Memory B cell (primary cell): ENCODE measurements around the gene ARRDC1.
"Not testable (repeated sequence)": the region's sequence is repeated elsewhere in the genome, so short reads cannot be mapped to it uniquely, and the experiment has no call there.

ENCODE experiments used
- ATAC-seq: fragments of 150-1000 bp; cut with Tn5 transposase; 2 replicates; pipeline ENCODE4 v1.10.0; 2021; ENCODE audit warnings: low read depth, mild to moderate bottlenecking, moderate library complexity
- DNase-seq, 2 donors: peaks; one replicate each; pipeline ENCODE4 v3.0.0; 2022; ENCODE audit warnings: low spot score in 2 of 2
- H3K27ac Mint-ChIP-seq: one replicate; pipeline ENCODE4 v1.8.0; 2022; ENCODE audit warnings: mild to moderate bottlenecking, moderate library complexity, mixed read lengths
- H3K27me3 Mint-ChIP-seq: one replicate; pipeline ENCODE4 v1.8.0; 2022; ENCODE audit warnings: mixed read lengths
- H3K36me3 Mint-ChIP-seq: one replicate; pipeline ENCODE4 v1.8.0; 2022; ENCODE audit warnings: mild to moderate bottlenecking, mixed read lengths
- H3K4me1 Mint-ChIP-seq: one replicate; pipeline ENCODE4 v1.8.0; 2022; ENCODE audit warnings: mixed read lengths
- H3K4me3 Mint-ChIP-seq: one replicate; pipeline ENCODE4 v1.8.0; 2022; ENCODE audit warnings: mild to moderate bottlenecking, moderate library complexity, mixed read lengths
- H3K9me3 Mint-ChIP-seq: one replicate; pipeline ENCODE4 v1.8.0; 2022; ENCODE audit warnings: mixed read lengths

Gene ARRDC1

GRCh38 chr9:137613259-137613658 lies 7.8 kb downstream of the ARRDC1 start:
- Mint-ChIP-seq H3K27ac (no peak overlapping the region), H3K27me3 (no peaks in the 10 kb centered on the region), H3K36me3 (peaks cover 2% of the 10 kb centered on the region), H3K9me3 (no peaks in the 10 kb centered on the region), H3K4me3 (no peak overlapping the region), H3K4me1 (peaks cover 22% of the 10 kb centered on the region)
- DNase-seq (no peak), ATAC-seq (no peak)

- Mint-ChIP-seq H3K4me3 (no peak overlapping the region), H3K27me3 (no peaks in the 10 kb centered on the region), H3K4me1 (peaks cover 22% of the 10 kb centered on the region), H3K9me3 (no peaks in the 10 kb centered on the region), H3K36me3 (peaks cover 2% of the 10 kb centered on the region), H3K27ac (no peak overlapping the region)
- ATAC-seq (no peak), DNase-seq (no peak)
Observed at GRCh38 chr9:137613738-137614523, 8.4 kb downstream of the ARRDC1 start.

GRCh38 chr9:137614631-137615386 lies 9.3 kb downstream of the ARRDC1 start:
- no peak overlapping the region for H3K27ac Mint-ChIP-seq
- peaks cover 2% of the 10 kb centered on the region for H3K36me3 Mint-ChIP-seq
- H3K4me1 Mint-ChIP-seq = peaks cover 25% of the 10 kb centered on the region
- no peaks in the 10 kb centered on the region for H3K9me3 Mint-ChIP-seq
- DNase-seq (no peak), ATAC-seq (no peak)
- no peak overlapping the region for H3K4me3 Mint-ChIP-seq
- no peaks in the 10 kb centered on the region for H3K27me3 Mint-ChIP-seq

GRCh38 chr9:137615387-137615871 lies 9.9 kb downstream of the ARRDC1 start:
- Mint-ChIP-seq H3K9me3 (no peaks in the 10 kb centered on the region), H3K4me1 (peaks cover 29% of the 10 kb centered on the region), H3K27ac (no peak overlapping the region), H3K27me3 (no peaks in the 10 kb centered on the region), H3K4me3 (no peak overlapping the region), H3K36me3 (peaks cover 2% of the 10 kb centered on the region)
- DNase-seq (no peak), ATAC-seq (no peak)

- Mint-ChIP-seq H3K4me3 (peak within 1 kb of the TSS; percentile 85), H3K36me3 (peaks cover 2% of the 10 kb centered on the region), H3K27ac (peak within 1 kb of the TSS; percentile 86), H3K9me3 (no peaks in the 10 kb centered on the region), H3K4me1 (peaks cover 28% of the 10 kb centered on the region), H3K27me3 (no peaks in the 10 kb centered on the region)
- ATAC-seq = peak; percentile 84
- peak; percentile 95 to 96 for DNase-seq
Observed at GRCh38 chr9:137618105-137619067, 12.9 kb downstream of the ARRDC1 start, which contains the start of gene EHMT1. Gene EHMT1, plus strand, starts transcription at chr9:137619005. Its CDS starts 24 bp downstream, at chr9:137619029.

GRCh38 chr9:137619240-137620047 lies 14.0 kb downstream of the ARRDC1 start:
- H3K36me3 Mint-ChIP-seq = peaks cover 2% of the 10 kb centered on the region
- H3K27ac Mint-ChIP-seq = peak overlapping the region; percentile 86
- no peaks in the 10 kb centered on the region for H3K9me3 Mint-ChIP-seq
- peak overlapping the region; percentile 79 for H3K4me3 Mint-ChIP-seq
- ATAC-seq (peak; percentile 18), DNase-seq (no peak)
- no peaks in the 10 kb centered on the region for H3K27me3 Mint-ChIP-seq
- H3K4me1 Mint-ChIP-seq = peaks cover 28% of the 10 kb centered on the region

- Mint-ChIP-seq H3K4me3 (peak overlapping the region; percentile 79), H3K9me3 (no peaks in the 10 kb centered on the region), H3K36me3 (no peaks in the 10 kb centered on the region), H3K27ac (peak overlapping the region; percentile 86), H3K4me1 (peaks cover 29% of the 10 kb centered on the region), H3K27me3 (no peaks in the 10 kb centered on the region)
- DNase-seq (no peak), ATAC-seq (no peak)
Observed at GRCh38 chr9:137620048-137620405, 14.5 kb downstream of the ARRDC1 start.

GRCh38 chr9:137620581-137620980 lies 15.1 kb downstream of the ARRDC1 start:
- ATAC-seq (no peak), DNase-seq (no peak)
- no peaks in the 10 kb centered on the region for H3K36me3 Mint-ChIP-seq
- peaks cover 34% of the 10 kb centered on the region for H3K4me1 Mint-ChIP-seq
- H3K27me3 Mint-ChIP-seq = no peaks in the 10 kb centered on the region
- no peak overlapping the region for H3K4me3 Mint-ChIP-seq
- no peaks in the 10 kb centered on the region for H3K9me3 Mint-ChIP-seq
- H3K27ac Mint-ChIP-seq = no peak overlapping the region

- Mint-ChIP-seq H3K27me3 (no peaks in the 10 kb centered on the region), H3K27ac (no peak overlapping the region), H3K9me3 (no peaks in the 10 kb centered on the region), H3K36me3 (no peaks in the 10 kb centered on the region), H3K4me3 (no peak overlapping the region), H3K4me1 (peaks cover 35% of the 10 kb centered on the region)
- no peak for DNase-seq
- ATAC-seq = no peak
Observed at GRCh38 chr9:137621131-137621757, 15.8 kb downstream of the ARRDC1 start.

- H3K4me3 Mint-ChIP-seq, H3K27ac Mint-ChIP-seq, H3K27me3 Mint-ChIP-seq, H3K36me3 Mint-ChIP-seq, H3K9me3 Mint-ChIP-seq, DNase-seq, ATAC-seq: not testable (repeated sequence)
- peaks cover 38% of the 10 kb centered on the region for H3K4me1 Mint-ChIP-seq
Observed at GRCh38 chr9:137622211-137622610, 16.7 kb downstream of the ARRDC1 start.

GRCh38 chr9:137626464-137626863 lies 21.0 kb downstream of the ARRDC1 start:
- Mint-ChIP-seq H3K4me1 (peaks cover 33% of the 10 kb centered on the region), H3K9me3 (no peaks in the 10 kb centered on the region), H3K27ac (peak overlapping the region; percentile 67), H3K36me3 (peaks cover 5% of the 10 kb centered on the region), H3K27me3 (no peaks in the 10 kb centered on the region), H3K4me3 (no peak overlapping the region)
- no peak for ATAC-seq
- no peak for DNase-seq

GRCh38 chr9:137627406-137627805 lies 21.9 kb downstream of the ARRDC1 start:
- not testable (repeated sequence) for H3K9me3 Mint-ChIP-seq, H3K4me3 Mint-ChIP-seq, H3K27ac Mint-ChIP-seq, ATAC-seq, DNase-seq, H3K36me3 Mint-ChIP-seq, H3K27me3 Mint-ChIP-seq
- H3K4me1 Mint-ChIP-seq = peaks cover 34% of the 10 kb centered on the region
